ENCODE results near the gene RHD. TPM values are rescaled to one million over a fixed set of nuclear protein-coding genes. Genes with fewer than 3 reads are reported as not detected.

Gene RHD
- total RNA-seq, 1 experiment from 2014 or later, result 1.3 TPM

- H3K79me1 ChIP-seq (ENCODE audit: insufficient read depth, low read depth, low read length, poor library complexity, severe bottlenecking), result peaks cover 10% of the 10 kb centered on the region
- H3K56ac ChIP-seq (ENCODE audit: insufficient read length, low read depth, low read length), result no peak overlapping the region
- no peak overlapping the region for H4K91ac ChIP-seq (ENCODE audit: insufficient read length, low read depth, low read length)
- no peak overlapping the region for H2BK20ac ChIP-seq (ENCODE audit: low read depth, low read length, poor library complexity, severe bottlenecking)
- no CpG with 5 or more reads among the region's 4 CpGs for WGBS (ENCODE audit: extremely low coverage, insufficient read length, low lambda C conversion rate)
- H4K20me1 ChIP-seq (ENCODE audit: control insufficient read depth, insufficient read depth, insufficient read length), result no peaks in the 10 kb centered on the region
- H3K4me1 ChIP-seq (ENCODE audit: insufficient read depth, low read length), result no peaks in the 10 kb centered on the region
- H3K9ac ChIP-seq (ENCODE audit: extremely low read depth, insufficient read length, low read length), result no peak overlapping the region
- H3K4ac ChIP-seq (ENCODE audit: low read depth, low read length), result no peak overlapping the region
- no peak overlapping the region for H2AK5ac ChIP-seq (ENCODE audit: insufficient read length, low read length)
- TF ChIP-seq CTCF (conservative IDR thresholded peaks at IDR 0.05), result no peak
- H3K14ac ChIP-seq (ENCODE audit: insufficient read depth, low read length), result no peak overlapping the region
- no peak overlapping the region for H2BK120ac ChIP-seq (ENCODE audit: low read depth, low read length, poor library complexity, severe bottlenecking)
- Mint-ChIP-seq H3K27me3 (ENCODE audit: low read depth) (no peaks in the 10 kb centered on the region), H3K4me3 (no peak overlapping the region), H3K36me3 (ENCODE audit: insufficient read depth in 1 of 3, low read depth in 3 of 3) (peaks cover 9 to 61% (median 49%) of the 10 kb centered on the region in 3 experiments; a peak in 6 of 7 replicates), H3K9me3 (no peaks in the 10 kb centered on the region), H3K27ac (peak overlapping the region in 2 of 3 experiments; percentile 15 to 87; a peak in 2 of 7 replicates), H3K4me1 (peaks cover 9 to 13% of the 10 kb centered on the region in 2 experiments)
- H3K18ac ChIP-seq (ENCODE audit: insufficient read length, low read depth, low read length), result no peak overlapping the region
- H3K9me3 ChIP-seq (ENCODE audit: control insufficient read depth, low read depth, low read length), result no peaks in the 10 kb centered on the region
- no peak for DNase-seq
- no peak overlapping the region for H4K8ac ChIP-seq (replicated peaks; ENCODE audit: insufficient read length, low read depth, low read length)
- no peak overlapping the region for H3K27ac ChIP-seq (ENCODE audit: insufficient read length, low read depth, low read length)
- no peak overlapping the region for H3K23ac ChIP-seq (ENCODE audit: insufficient read length, low read depth, low read length)
- H3K23me2 ChIP-seq (ENCODE audit: insufficient read length, low read depth, low read length, poor library complexity, severe bottlenecking), result no peaks in the 10 kb centered on the region
- no peaks in the 10 kb centered on the region for H3K27me3 ChIP-seq (ENCODE audit: insufficient read depth, low read length)
- no peak overlapping the region for H2AFZ ChIP-seq (ENCODE audit: low read length)
- no peak overlapping the region for H3T11ph ChIP-seq (ENCODE audit: low read length)
- H4K5ac ChIP-seq (ENCODE audit: insufficient read length, low read depth, low read length), result no peak overlapping the region
- H2BK5ac ChIP-seq (ENCODE audit: insufficient read length, low read length), result no peak overlapping the region
- no peak overlapping the region for H2BK15ac ChIP-seq (ENCODE audit: low read depth, low read length)
- H3K4me2 ChIP-seq (ENCODE audit: insufficient read depth, insufficient read length, low read length), result no peak overlapping the region
- peaks cover 8% of the 10 kb centered on the region; the same call in 1 of the 2 replicates for H3K79me2 ChIP-seq (ENCODE audit: insufficient read depth, low read length)
- H2BK12ac ChIP-seq (ENCODE audit: insufficient read length, low read depth, low read length), result no peak overlapping the region
These were observed 71.6 kb downstream of the RHD start for GRCh38 chr1:25343872-25344271.
